HFFc6 (cell line): ENCODE data around the gene SLC13A4. TPM values are rescaled to one million over a fixed set of nuclear protein-coding genes. Genes with fewer than 3 reads are reported as not detected.
A peak's percentile ranks its signal among the peaks of the same experiment; 100 is the strongest.

Experiments used
- DNase-seq: peaks from one replicate; pipeline ENCODE4 v3.0.0-alpha.2; 2018
- H3K27ac Mint-ChIP-seq: 2 replicates; pipeline ENCODE4 v1.8.0; 2020; ENCODE audit warnings: mild to moderate bottlenecking, mixed read lengths
- H3K27me3 Mint-ChIP-seq: 2 replicates; pipeline ENCODE4 v1.8.0; 2021; ENCODE audit warnings: mild to moderate bottlenecking, moderate library complexity, mixed read lengths; ENCODE audit not compliant: insufficient read depth
- H3K36me3 Mint-ChIP-seq: 2 replicates; pipeline ENCODE4 v1.8.0; 2021; ENCODE audit warnings: low read depth, mixed read lengths
- H3K4me1 Mint-ChIP-seq: 2 replicates; pipeline ENCODE4 v1.8.0; 2020; ENCODE audit warnings: low read depth, mixed read lengths
- H3K4me3 Mint-ChIP-seq: 2 replicates; pipeline ENCODE4 v1.8.0; 2020; ENCODE audit warnings: mild to moderate bottlenecking, moderate library complexity, mixed read lengths
- H3K9me3 Mint-ChIP-seq: 2 replicates; pipeline ENCODE4 v1.8.0; 2020; ENCODE audit warnings: mild to moderate bottlenecking, mixed read lengths
- CTCF ChIP-seq: fragments of 200-600 bp; sonication (generic); IDR thresholded peaks from 2 replicates; pipeline ENCODE4 v1.5.0; 2021; ENCODE audit warnings: antibody characterized with exemption, mild to moderate bottlenecking
- total RNA-seq, 6 experiments: library from RNA; stranded (reverse); fragmentation: NEBNext Ultra II Directional; extraction: Animal tissue kit (Norgen Biotek cat#: 25700); gene quantifications; 2 replicates in 1 of 6; 3 replicates in 5 of 6; pipeline ENCODE4 v1.2.3, GENCODE V29; 2021

The SLC13A4 gene
- total RNA-seq, 6 experiments from 2014 or later = 0.24 to 1.2 (median 0.68) TPM; not detected in 1

- Mint-ChIP-seq H3K4me3 (no peak overlapping the region), H3K27ac (no peak overlapping the region), H3K27me3 (peaks cover 2% of the 10 kb centered on the region), H3K36me3 (peaks cover 7% of the 10 kb centered on the region; the same call in 1 of the 2 replicates), H3K9me3 (no peaks in the 10 kb centered on the region), H3K4me1 (peaks cover 18% of the 10 kb centered on the region)
- no peak for TF ChIP-seq CTCF
- no peak for DNase-seq
These were observed 9.8 kb downstream of the SLC13A4 start for GRCh38 chr7:135718219-135718618.

- Mint-ChIP-seq H3K27me3 (peaks cover 2% of the 10 kb centered on the region), H3K27ac (no peak overlapping the region), H3K9me3 (no peaks in the 10 kb centered on the region), H3K36me3 (peaks cover 7% of the 10 kb centered on the region; the same call in 1 of the 2 replicates), H3K4me1 (peaks cover 18% of the 10 kb centered on the region), H3K4me3 (no peak overlapping the region)
- DNase-seq = no peak
- no peak for TF ChIP-seq CTCF
These were observed 10.3 kb downstream of the SLC13A4 start for GRCh38 chr7:135717693-135718092.

GRCh38 chr7:135716677-135717238 is 11.2 kb downstream of the SLC13A4 start:
- DNase-seq = peak; percentile 71
- Mint-ChIP-seq H3K27ac (peak overlapping the region; percentile 59), H3K4me3 (peak overlapping the region; percentile 16; the same call in 1 of the 2 replicates), H3K4me1 (peaks cover 25% of the 10 kb centered on the region), H3K9me3 (no peaks in the 10 kb centered on the region), H3K27me3 (peaks cover 2% of the 10 kb centered on the region), H3K36me3 (peaks cover 7% of the 10 kb centered on the region; the same call in 1 of the 2 replicates)
- TF ChIP-seq CTCF = no peak

GRCh38 chr7:135715673-135716072 is 12.3 kb downstream of the SLC13A4 start:
- Mint-ChIP-seq H3K4me1 (peaks cover 25% of the 10 kb centered on the region), H3K9me3 (no peaks in the 10 kb centered on the region), H3K4me3 (no peak overlapping the region), H3K27ac (no peak overlapping the region), H3K27me3 (no peaks in the 10 kb centered on the region; the same call in none of the 2 replicates), H3K36me3 (peaks cover 7% of the 10 kb centered on the region; the same call in 1 of the 2 replicates)
- no peak for DNase-seq
- no peak for TF ChIP-seq CTCF

- no peak for TF ChIP-seq CTCF
- H3K36me3 Mint-ChIP-seq = peaks cover 7% of the 10 kb centered on the region; the same call in 1 of the 2 replicates
- H3K4me1 Mint-ChIP-seq = peaks cover 25% of the 10 kb centered on the region
- no peak overlapping the region for H3K27ac Mint-ChIP-seq
- DNase-seq = no peak
- H3K27me3 Mint-ChIP-seq = no peaks in the 10 kb centered on the region; the same call in none of the 2 replicates
- no peaks in the 10 kb centered on the region for H3K9me3 Mint-ChIP-seq
- H3K4me3 Mint-ChIP-seq = no peak overlapping the region
These were observed 12.9 kb downstream of the SLC13A4 start for GRCh38 chr7:135715055-135715522.
